ENCODE data around the gene GOLGA6L2.

The GOLGA6L2 gene

GRCh38 chr15:23472033-23472432 lies 25.0 kb upstream of the GOLGA6L2 start:
- DNase-seq (ENCODE audit: low read depth) = no peak
- TF ChIP-seq, protein P1, sequence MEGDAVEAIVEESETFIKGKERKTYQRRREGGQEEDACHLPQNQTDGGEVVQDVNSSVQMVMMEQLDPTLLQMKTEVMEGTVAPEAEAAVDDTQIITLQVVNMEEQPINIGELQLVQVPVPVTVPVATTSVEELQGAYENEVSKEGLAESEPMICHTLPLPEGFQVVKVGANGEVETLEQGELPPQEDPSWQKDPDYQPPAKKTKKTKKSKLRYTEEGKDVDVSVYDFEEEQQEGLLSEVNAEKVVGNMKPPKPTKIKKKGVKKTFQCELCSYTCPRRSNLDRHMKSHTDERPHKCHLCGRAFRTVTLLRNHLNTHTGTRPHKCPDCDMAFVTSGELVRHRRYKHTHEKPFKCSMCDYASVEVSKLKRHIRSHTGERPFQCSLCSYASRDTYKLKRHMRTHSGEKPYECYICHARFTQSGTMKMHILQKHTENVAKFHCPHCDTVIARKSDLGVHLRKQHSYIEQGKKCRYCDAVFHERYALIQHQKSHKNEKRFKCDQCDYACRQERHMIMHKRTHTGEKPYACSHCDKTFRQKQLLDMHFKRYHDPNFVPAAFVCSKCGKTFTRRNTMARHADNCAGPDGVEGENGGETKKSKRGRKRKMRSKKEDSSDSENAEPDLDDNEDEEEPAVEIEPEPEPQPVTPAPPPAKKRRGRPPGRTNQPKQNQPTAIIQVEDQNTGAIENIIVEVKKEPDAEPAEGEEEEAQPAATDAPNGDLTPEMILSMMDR (IDR thresholded peaks at IDR 0.05; ENCODE audit: low read depth, low read length, missing control alignments) = no peak
- H3K4me3 ChIP-seq (ENCODE audit: low read depth, low read length) = no peak overlapping the region

GRCh38 chr15:23467110-23467600 lies 20.1 kb upstream of the GOLGA6L2 start:
- no peak for DNase-seq (ENCODE audit: low read depth)
- TF ChIP-seq, protein P1 (IDR thresholded peaks at IDR 0.05; ENCODE audit: low read depth, low read length, missing control alignments) = peak; percentile 19
- H3K4me3 ChIP-seq (ENCODE audit: low read depth, low read length) = no peak overlapping the region

- H3K4me3 ChIP-seq (ENCODE audit: low read depth, low read length) = no peak overlapping the region
- no peak for DNase-seq (ENCODE audit: low read depth)
- TF ChIP-seq, protein P1 (IDR thresholded peaks at IDR 0.05; ENCODE audit: low read depth, low read length, missing control alignments) = no peak
Measured at GRCh38 chr15:23457890-23458289, 10.8 kb upstream of the GOLGA6L2 start.

GRCh38 chr15:23446215-23447106 lies 582 bp downstream of the GOLGA6L2 start:
- TF ChIP-seq, protein P1 (IDR thresholded peaks at IDR 0.05; ENCODE audit: low read depth, low read length, missing control alignments) = no peak
- no peak overlapping the region for H3K4me3 ChIP-seq (ENCODE audit: low read depth, low read length)
- no peak for DNase-seq (ENCODE audit: low read depth)

DNA sequence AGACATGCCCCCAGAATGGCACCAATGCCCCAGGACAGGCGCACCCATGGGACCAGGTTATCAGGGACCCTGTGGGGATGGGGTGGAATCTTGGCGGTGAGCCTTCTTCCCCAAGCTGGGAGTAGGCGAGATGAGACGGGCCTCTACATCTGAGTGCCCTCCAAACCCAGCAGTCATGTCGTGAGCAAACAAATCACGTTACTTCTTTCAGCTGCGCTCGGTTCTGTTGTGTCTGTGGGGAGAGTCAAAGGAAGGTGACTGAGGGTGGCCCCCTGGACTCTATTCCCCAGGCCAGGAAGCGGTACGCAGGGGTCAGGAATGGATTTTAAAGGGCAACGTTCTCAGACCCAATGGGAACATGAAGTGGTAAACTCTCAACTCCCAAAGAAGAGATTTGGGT lies 2.8 kb downstream of the GOLGA6L2 start:
- DNase-seq (ENCODE audit: low read depth) = no peak
- TF ChIP-seq, protein P1 (IDR thresholded peaks at IDR 0.05; ENCODE audit: low read depth, low read length, missing control alignments) = no peak
- no peak overlapping the region for H3K4me3 ChIP-seq (ENCODE audit: low read depth, low read length)

- TF ChIP-seq, protein P1 (IDR thresholded peaks at IDR 0.05; ENCODE audit: low read depth, low read length, missing control alignments) = no peak
- DNase-seq (ENCODE audit: low read depth) = no peak
- no peak overlapping the region for H3K4me3 ChIP-seq (ENCODE audit: low read depth, low read length)
Measured at GRCh38 chr15:23441204-23441603, 5.8 kb downstream of the GOLGA6L2 start.

Data from GM12864 (cell line).